K562 (cell line): Measurements from ENCODE around the gene RFT1. TPM values are rescaled to one million over a fixed set of nuclear protein-coding genes. Genes with fewer than 3 reads are reported as not detected.

Source experiments
- FOS ChIP-seq: IDR thresholded peaks from 3 replicates; pipeline ENCODE4 v1.6.1; 2011; ENCODE audit not compliant: insufficient read length; ENCODE audit errors: extremely low read depth
- HLTF ChIP-seq: fragments of 450-650 bp; IDR thresholded peaks from 2 replicates; pipeline ENCODE4 v1.6.1; 2016
- HMG20A ChIP-seq: fragments of 450-650 bp; formaldehyde crosslinking; conservative IDR thresholded peaks from 2 replicates; pipeline ENCODE4 v1.4.0; 2020; ENCODE audit warnings: mild to moderate bottlenecking, mixed read lengths
- KDM1A ChIP-seq, 2 experiments: fragments of 450-650 bp; IDR thresholded peaks; 2 replicates each; pipeline ENCODE4 v1.6.1; 2016; ENCODE audit warnings: mild to moderate bottlenecking in 2 of 2
- PHB ChIP-seq: fragments of 250-450 bp; sonication (Bioruptor Pico); IDR thresholded peaks from 2 replicates; pipeline ENCODE4 v1.5.0; 2021
- PHF20 ChIP-seq: fragments of 450-650 bp; IDR thresholded peaks from 2 replicates; pipeline ENCODE4 v1.6.1; 2018; ENCODE audit not compliant: partially characterized antibody
- SRSF7 ChIP-seq: fragments of 200-400 bp; formaldehyde crosslinking; optimal IDR thresholded peaks from 2 replicates; pipeline ENCODE3; 2017; ENCODE audit warnings: mild to moderate bottlenecking, low read depth, low read length
- TCFL5 ChIP-seq: fragments of 250-450 bp; sonication (Bioruptor Pico); conservative IDR thresholded peaks from 2 replicates; pipeline ENCODE4 v1.6.1; 2021; ENCODE audit warnings: mild to moderate bottlenecking, moderate library complexity, matching md5 sums
- ZNF146 ChIP-seq: IDR thresholded peaks from one replicate; pipeline ENCODE4 v1.6.1; 2018; ENCODE audit warnings: missing compliant biosample characterization; ENCODE audit not compliant: unreplicated experiment
- ZNF232 ChIP-seq: sonication (generic); formaldehyde crosslinking; IDR thresholded peaks from 2 replicates; pipeline ENCODE4 v1.8.0; 2022; ENCODE audit warnings: mild to moderate bottlenecking, missing genetic modification reagents
- polyA plus RNA-seq, 8 experiments: library from polyadenylated mRNA; depleted of rRNA in 4 of 8; stranded (reverse) in 5 of 8; unstranded in 3 of 8; fragments of >200 nt; fragmentation: Nextera tagmentation in 2 of 8; fragmentation: Illumina TruSeq in 1 of 8; extraction: Ambion mirVana in 2 of 8; extraction: Trizol in 1 of 8; gene quantifications; 2 replicates each; pipeline versions ENCODE4 v1.2.1 to v1.2.3, GENCODE V29; 2011 to 2014; ENCODE audit warnings: inconsistent platforms in 1 of 8, missing spikeins in 1 of 8
- total RNA-seq, 7 experiments: library from RNA; depleted of rRNA in 6 of 7; stranded (reverse); fragments of >200 nt in 6 of 7; fragmentation: Illumina TruSeq in 2 of 7; extraction: Trizol in 2 of 7; gene quantifications; 2 replicates each; pipeline versions ENCODE4 v1.2.1 to v1.2.3, GENCODE V29; 2011 to 2021; ENCODE audit warnings: low replicate concordance in 1 of 7
- TF ChIP-seq, protein P1 (sequence below), 2 experiments: fragments of 450-650 bp in 1 of 2; IDR thresholded peaks; 2 replicates each; pipeline ENCODE4 v1.6.1; 2011 to 2017; ENCODE audit warnings: low read depth in 2 of 2, antibody characterized with exemption in 1 of 2, borderline replicate concordance in 1 of 2, low read length in 1 of 2, mild to moderate bottlenecking in 1 of 2, mixed read lengths in 1 of 2; ENCODE audit not compliant: control insufficient read depth in 1 of 2
- TF ChIP-seq, protein P2 (sequence below), 2 experiments: fragments of 450-650 bp in 1 of 2; sonication (generic) in 1 of 2; formaldehyde crosslinking in 1 of 2; IDR thresholded peaks; 2 replicates each; pipeline versions ENCODE4 v1.7.1 to v1.9.0; 2016 to 2022; ENCODE audit warnings: inconsistent platforms in 1 of 2, mild to moderate bottlenecking in 1 of 2, missing genetic modification reagents in 1 of 2
- TF ChIP-seq, protein P3 (sequence below), 2 experiments: IDR thresholded peaks; 2 replicates each; pipeline ENCODE4 v1.6.1; 2012; ENCODE audit warnings: improper control_type of control experiment in 2 of 2, low read depth in 2 of 2, low read length in 2 of 2, borderline replicate concordance in 1 of 2

RFT1 gene
- total and polyA plus RNA-seq, 9 of the 15 experiments (the other 6 are each of a cell fraction or from before 2014, with no cell fraction given): 4.4 to 23.8 (median 8.9) TPM

DNA sequence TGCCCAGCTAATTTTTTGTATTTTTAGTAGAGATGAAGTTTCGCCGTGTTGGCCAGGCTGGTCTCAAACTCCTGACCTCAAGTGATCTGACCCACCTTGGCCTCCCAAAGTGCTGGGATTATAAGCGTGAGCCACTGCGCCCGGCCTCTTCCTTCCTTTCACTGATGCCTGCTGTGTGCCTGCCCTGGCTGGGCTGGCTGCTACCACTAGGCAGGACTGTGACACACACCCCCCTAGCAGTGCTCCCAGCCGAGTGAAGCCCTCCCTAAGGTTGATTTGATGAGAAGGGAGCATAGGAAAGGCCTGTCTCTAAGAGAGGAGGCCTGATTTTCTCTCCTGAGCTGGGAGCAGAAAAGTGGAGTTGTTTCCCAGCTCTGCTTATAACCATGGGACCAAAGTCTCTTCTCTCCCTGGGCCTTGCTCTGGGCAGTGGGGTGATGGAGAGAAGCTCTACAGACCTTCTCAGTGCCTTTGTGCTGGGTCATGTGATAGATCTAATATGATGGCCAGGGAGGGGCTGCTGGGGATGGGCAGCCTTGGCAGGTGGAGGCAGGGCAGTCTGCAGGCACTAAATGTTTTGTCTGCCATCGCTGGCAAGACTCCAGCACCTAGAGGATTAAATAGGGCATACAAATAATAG, 64.3 kb downstream of the RFT1 start (continued):
- TF ChIP-seq, protein P1, sequence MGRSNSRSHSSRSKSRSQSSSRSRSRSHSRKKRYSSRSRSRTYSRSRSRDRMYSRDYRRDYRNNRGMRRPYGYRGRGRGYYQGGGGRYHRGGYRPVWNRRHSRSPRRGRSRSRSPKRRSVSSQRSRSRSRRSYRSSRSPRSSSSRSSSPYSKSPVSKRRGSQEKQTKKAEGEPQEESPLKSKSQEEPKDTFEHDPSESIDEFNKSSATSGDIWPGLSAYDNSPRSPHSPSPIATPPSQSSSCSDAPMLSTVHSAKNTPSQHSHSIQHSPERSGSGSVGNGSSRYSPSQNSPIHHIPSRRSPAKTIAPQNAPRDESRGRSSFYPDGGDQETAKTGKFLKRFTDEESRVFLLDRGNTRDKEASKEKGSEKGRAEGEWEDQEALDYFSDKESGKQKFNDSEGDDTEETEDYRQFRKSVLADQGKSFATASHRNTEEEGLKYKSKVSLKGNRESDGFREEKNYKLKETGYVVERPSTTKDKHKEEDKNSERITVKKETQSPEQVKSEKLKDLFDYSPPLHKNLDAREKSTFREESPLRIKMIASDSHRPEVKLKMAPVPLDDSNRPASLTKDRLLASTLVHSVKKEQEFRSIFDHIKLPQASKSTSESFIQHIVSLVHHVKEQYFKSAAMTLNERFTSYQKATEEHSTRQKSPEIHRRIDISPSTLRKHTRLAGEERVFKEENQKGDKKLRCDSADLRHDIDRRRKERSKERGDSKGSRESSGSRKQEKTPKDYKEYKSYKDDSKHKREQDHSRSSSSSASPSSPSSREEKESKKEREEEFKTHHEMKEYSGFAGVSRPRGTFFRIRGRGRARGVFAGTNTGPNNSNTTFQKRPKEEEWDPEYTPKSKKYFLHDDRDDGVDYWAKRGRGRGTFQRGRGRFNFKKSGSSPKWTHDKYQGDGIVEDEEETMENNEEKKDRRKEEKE (IDR thresholded peaks at IDR 0.05; ENCODE audit: borderline replicate concordance in 1 of 2, control insufficient read depth in 1 of 2, low read depth in 2 of 2, low read length in 1 of 2): no peak
- TF ChIP-seq HMG20A (CRISPR knock-in tag) (no peak), FOS (no peak), PHF20 (no peak), TCFL5 (no peak), KDM1A (IDR thresholded peaks at IDR 0.05) (no peak), ZNF232 (CRISPR knock-in tag) (no peak), ZNF146 (CRISPR knock-in tag) (no peak), PHB (no peak), HLTF (no peak), SRSF7 (no peak)
- TF ChIP-seq, protein P2, sequence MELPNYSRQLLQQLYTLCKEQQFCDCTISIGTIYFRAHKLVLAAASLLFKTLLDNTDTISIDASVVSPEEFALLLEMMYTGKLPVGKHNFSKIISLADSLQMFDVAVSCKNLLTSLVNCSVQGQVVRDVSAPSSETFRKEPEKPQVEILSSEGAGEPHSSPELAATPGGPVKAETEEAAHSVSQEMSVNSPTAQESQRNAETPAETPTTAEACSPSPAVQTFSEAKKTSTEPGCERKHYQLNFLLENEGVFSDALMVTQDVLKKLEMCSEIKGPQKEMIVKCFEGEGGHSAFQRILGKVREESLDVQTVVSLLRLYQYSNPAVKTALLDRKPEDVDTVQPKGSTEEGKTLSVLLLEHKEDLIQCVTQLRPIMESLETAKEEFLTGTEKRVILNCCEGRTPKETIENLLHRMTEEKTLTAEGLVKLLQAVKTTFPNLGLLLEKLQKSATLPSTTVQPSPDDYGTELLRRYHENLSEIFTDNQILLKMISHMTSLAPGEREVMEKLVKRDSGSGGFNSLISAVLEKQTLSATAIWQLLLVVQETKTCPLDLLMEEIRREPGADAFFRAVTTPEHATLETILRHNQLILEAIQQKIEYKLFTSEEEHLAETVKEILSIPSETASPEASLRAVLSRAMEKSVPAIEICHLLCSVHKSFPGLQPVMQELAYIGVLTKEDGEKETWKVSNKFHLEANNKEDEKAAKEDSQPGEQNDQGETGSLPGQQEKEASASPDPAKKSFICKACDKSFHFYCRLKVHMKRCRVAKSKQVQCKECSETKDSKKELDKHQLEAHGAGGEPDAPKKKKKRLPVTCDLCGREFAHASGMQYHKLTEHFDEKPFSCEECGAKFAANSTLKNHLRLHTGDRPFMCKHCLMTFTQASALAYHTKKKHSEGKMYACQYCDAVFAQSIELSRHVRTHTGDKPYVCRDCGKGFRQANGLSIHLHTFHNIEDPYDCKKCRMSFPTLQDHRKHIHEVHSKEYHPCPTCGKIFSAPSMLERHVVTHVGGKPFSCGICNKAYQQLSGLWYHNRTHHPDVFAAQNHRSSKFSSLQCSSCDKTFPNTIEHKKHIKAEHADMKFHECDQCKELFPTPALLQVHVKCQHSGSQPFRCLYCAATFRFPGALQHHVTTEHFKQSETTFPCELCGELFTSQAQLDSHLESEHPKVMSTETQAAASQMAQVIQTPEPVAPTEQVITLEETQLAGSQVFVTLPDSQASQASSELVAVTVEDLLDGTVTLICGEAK (IDR thresholded peaks at IDR 0.05): no peak
- TF ChIP-seq, protein P2 (CRISPR knock-in tag; IDR thresholded peaks at IDR 0.05): no peak
- TF ChIP-seq, protein P3, sequence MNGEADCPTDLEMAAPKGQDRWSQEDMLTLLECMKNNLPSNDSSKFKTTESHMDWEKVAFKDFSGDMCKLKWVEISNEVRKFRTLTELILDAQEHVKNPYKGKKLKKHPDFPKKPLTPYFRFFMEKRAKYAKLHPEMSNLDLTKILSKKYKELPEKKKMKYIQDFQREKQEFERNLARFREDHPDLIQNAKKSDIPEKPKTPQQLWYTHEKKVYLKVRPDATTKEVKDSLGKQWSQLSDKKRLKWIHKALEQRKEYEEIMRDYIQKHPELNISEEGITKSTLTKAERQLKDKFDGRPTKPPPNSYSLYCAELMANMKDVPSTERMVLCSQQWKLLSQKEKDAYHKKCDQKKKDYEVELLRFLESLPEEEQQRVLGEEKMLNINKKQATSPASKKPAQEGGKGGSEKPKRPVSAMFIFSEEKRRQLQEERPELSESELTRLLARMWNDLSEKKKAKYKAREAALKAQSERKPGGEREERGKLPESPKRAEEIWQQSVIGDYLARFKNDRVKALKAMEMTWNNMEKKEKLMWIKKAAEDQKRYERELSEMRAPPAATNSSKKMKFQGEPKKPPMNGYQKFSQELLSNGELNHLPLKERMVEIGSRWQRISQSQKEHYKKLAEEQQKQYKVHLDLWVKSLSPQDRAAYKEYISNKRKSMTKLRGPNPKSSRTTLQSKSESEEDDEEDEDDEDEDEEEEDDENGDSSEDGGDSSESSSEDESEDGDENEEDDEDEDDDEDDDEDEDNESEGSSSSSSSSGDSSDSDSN (IDR thresholded peaks at IDR 0.05; ENCODE audit: borderline replicate concordance in 1 of 2, low read depth in 2 of 2, low read length in 2 of 2): no peak
